Activated naive CD4-positive, alpha-beta T cell (primary cell): ENCODE data around the gene CFAP20.
"Not testable (repeated sequence)": the region's sequence is repeated elsewhere in the genome, so short reads cannot be mapped to it uniquely, and the experiment has no call there.

Experiments used
- DNase-seq, 4 experiments: peaks; one replicate each; lab custom pipeline; 2025; lab: John Stamatoyannopoulos, UW

CFAP20 gene

DNA sequence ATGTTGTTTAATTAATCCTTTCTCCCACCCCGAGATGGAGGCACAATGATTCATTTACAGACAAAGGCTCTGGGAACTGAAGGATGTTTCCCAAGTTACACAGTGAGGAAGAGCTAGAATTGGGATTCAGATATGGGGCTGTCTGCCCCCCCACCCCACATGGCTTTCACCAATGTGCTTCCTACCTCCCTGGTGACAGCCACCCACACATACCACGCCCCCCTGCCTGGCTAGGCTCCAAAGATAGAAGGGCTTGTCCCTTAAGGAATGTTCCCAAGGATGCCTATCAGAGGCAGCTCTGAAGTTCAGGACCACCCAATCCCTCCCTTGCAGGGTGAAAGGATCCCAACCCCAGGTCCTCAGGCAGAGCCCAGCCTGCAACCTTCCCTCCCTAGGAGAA is 32.9 kb downstream of the CFAP20 start:
- no peak for DNase-seq

GRCh38 chr16:58095575-58095960 is 33.6 kb downstream of the CFAP20 start:
- not testable (repeated sequence) for DNase-seq

GRCh38 chr16:58094791-58095574 is 34.2 kb downstream of the CFAP20 start:
- DNase-seq = no peak

DNA sequence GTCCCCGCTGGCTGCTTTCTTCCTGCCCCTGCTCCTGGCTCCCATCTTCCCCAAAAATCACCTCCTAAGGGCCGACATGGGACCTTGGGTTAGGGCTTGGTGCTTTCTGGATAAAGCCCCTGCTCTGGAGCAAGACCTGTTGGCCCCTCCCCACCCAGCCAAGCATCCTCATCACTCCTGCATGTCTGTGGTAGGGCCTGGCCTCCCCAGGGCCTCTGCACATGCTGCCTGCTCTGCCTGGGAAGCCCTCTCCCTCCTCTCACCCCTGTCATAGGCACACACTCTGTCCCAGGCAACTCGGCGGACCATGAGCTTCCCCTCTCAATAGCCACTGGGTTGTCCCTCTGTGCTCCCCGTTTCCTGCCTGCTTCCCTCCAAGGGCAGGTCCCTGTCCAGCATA is 35.2 kb downstream of the CFAP20 start:
- DNase-seq = no peak

DNA sequence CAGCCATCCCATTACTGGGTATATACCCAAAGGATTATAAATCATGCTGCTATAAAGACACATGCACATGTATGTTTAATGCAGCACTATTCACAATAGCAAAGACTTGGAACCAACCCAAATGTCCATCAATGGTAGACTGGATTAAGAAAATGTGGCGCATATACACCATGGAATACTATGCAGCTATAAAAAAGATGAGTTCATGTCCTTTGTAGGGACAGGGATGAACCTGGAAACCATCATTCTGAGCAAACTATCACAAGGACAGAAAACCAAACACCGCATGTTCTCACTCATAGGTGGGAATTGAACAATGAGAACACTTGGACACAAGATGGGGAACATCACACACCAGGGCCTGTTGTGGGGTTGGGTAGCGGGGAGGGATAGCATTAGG is 38.8 kb downstream of the CFAP20 start:
- not testable (repeated sequence) for DNase-seq

DNA sequence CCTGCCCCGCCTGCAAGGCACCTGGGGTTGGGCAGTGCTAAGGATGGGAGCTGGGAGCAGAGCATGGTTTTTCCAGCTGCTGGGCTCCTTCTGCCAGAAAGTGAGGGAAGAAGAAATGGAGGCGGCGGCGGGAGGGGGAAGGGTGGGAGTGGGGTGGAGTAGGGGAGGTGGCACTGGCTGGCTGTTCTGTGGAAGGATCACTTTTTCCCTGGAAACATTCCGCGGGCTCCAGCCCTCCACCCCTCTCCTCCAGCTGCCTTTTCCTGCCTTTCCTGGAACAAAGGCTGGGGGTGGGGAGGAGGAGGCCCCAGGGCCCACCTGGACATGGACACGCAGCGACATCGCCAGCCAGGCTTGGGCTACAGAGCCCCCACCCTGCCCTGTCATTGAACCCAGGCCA is 41.1 kb downstream of the CFAP20 start:
- DNase-seq = no peak

- DNase-seq = no peak
These were observed 41.8 kb downstream of the CFAP20 start for GRCh38 chr16:58087209-58087913.

- no peak for DNase-seq
These were observed 42.6 kb downstream of the CFAP20 start for GRCh38 chr16:58086381-58087208.

- no peak for DNase-seq
These were observed 43.5 kb downstream of the CFAP20 start for GRCh38 chr16:58085584-58086251.

- no peak for DNase-seq
These were observed 44.0 kb downstream of the CFAP20 start for GRCh38 chr16:58085171-58085570.

DNA sequence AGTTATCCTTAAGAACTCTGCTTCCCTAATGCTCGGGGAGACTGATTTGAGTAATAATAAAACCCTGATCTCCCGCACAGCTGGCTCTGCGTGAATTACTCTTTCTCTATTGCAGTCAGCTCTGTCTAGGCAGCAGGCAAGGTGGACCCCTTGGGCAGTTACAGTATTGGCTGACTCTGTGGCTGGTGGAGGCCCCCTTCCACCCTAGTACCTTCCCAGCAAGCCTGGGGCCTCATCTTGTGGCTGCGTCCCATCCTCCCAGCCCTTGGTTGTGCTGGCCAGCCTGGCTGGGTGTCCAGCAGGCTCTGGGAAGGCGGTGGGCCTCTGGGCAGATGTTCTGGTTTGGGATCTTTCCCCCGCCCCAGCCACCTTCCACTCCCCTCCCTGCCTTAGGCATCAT is 44.5 kb downstream of the CFAP20 start:
- DNase-seq = no peak

DNA sequence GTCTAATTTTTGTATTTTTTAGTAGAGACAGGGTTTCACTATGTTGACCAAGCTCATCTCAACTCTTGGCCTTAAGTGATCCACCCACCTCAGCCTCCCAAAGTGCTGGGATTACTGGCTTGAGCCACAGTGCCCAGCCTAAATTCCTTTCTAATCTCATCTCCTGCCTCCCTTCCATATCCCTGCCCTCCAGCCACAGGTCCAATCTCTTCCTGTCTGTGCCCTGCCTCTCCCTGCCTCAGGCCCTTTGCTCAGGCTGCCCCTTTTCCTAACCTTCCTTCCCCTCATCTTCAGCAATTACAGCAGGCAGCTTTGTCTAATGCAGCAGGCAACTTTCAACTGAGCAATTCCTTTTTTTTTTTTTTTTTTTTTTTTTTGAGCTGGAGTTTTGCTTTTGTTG is 46.8 kb downstream of the CFAP20 start:
- DNase-seq = no peak

GRCh38 chr16:58080657-58081056 is 48.5 kb downstream of the CFAP20 start:
- DNase-seq = not testable (repeated sequence)

DNA sequence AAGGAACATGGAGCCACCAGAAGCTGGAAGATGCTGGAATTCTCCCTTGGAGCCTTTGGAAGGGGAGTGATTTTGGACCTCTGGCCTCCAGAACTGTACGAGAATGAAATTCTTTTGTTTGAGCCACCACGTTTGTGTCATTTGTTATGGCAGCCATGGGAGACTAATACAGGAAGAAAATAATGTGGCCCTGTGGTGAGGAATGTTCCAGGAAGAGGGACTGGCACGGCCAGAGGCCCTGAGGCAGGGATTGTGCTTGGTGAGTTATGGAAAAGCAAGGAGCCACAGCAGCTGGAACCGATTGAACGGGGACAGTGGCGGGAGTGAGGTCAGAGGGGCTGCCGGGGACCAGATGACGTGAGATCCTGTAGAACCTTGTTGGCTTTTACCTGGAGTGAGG is 51.4 kb downstream of the CFAP20 start:
- DNase-seq = no peak

DNA sequence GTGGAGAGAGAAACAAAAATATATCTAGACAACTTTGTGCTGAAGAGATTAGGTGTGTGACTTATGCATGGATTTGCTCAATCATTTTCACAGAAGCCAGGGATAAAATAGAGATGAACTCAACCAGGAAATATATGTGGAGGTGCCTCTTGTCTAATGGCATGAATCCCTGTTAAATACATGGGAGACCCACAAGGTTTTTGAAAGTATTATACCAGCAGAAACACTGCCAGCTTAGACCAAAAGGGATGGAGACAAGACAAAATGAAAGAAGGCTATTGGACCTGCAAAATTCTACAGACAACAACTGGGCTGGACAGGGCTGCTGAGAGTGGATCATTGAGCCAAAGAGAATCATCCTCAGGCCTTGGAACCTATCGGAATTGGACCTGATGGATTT is 52.7 kb downstream of the CFAP20 start:
- DNase-seq = no peak

- no peak for DNase-seq
These were observed 54.5 kb downstream of the CFAP20 start for GRCh38 chr16:58074657-58075056.

DNA sequence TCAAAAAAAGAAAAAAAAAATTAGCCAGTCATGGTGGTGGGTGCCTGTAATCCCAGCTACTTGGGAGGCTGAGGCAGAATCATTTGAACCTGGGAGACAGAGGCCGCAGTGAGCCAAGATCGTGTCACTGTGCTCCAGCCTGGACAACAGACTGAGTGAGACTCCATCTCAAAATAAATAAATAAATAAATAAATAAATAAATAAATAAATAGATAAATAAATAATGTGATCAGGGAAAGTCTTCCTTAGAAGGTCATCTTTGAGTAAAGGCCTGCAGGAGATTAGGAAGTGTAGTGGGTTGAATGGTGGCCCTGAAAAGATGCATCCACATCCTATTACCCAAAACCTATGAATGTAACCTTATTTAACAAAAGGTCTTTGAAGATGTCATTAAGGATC is 56.1 kb downstream of the CFAP20 start:
- not testable (repeated sequence) for DNase-seq

DNA sequence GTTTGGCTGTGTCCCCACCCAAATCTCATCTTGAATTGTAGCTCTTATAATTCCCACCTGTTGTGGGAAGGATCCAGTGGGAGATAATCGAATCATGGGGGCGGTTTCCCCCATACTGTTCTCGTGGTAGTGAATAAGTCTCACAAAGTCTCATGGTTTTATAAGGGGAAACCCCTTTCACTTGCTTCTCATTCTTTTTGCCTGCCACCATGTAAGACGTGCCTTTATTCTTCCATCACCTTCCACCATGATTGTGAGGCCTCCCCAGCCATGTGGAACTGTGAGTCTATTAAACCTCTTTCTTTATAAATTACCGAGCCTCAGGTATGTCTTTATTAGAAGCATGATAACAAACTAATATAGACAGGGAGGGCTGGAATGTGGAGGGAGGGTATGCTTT is 57.0 kb downstream of the CFAP20 start:
- DNase-seq = not testable (repeated sequence)

DNA sequence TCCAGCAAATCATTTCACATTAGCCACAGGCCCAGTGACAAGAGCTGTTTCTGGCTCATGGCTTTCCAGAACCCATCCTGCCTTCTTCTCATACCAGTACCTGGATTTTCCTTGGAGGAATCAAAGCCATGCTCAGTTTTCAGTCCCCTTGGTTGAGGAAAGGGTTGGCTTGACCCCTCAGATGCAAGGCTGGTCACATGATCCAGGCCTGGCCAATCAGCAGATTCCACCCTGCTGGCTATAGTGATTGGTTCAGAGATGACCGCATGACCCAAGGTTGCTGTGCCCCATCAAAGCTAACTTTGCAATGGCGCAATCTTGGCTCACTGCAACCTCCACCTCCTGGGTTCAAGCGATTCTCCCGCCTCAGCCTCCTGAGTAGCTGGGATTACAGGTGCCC is 58.6 kb downstream of the CFAP20 start:
- DNase-seq = no peak
